GM12878 (cell line): ENCODE measurements around the gene TBCA. TPM values are rescaled to one million over a fixed set of nuclear protein-coding genes. Genes with fewer than 3 reads are reported as not detected.

Experiments used
- ATAC-seq: fragments of 200-7000 bp; cut with Tn5 transposase; 3 replicates; pipeline ENCODE4 v1.9.1; 2020; ENCODE audit warnings: mild to moderate bottlenecking, moderate library complexity
- BruUV-seq: library from RNA; stranded (reverse); fragments of 400-500 nt; replicated peaks from 2 replicates; lab custom pipeline; 2021; lab: Mats Ljungman, UMichigan
- CTCF ChIA-PET: fragments of 300-600 bp; sonication (Branson Sonifier 250); formaldehyde crosslinking; extraction: SDS; loops from one replicate; lab custom pipeline; 2021; ENCODE audit warnings: inconsistent platforms; lab: Yijun Ruan, JAX
- POLR2A ChIA-PET: fragments of 350-600 bp; formaldehyde crosslinking; extraction: SDS; loops from one replicate; lab custom pipeline; 2021; ENCODE audit warnings: inconsistent platforms; lab: Charles Lee
- RAD21 ChIA-PET: fragments of 300-600 bp; sonication (Branson Sonifier 250); formaldehyde crosslinking; loops from one replicate; lab custom pipeline; 2023; ENCODE audit warnings: antibody characterized with exemption; ENCODE audit not compliant: unreplicated experiment; lab: Charles Lee
- SMC1A ChIA-PET: fragments of 300-600 bp; sonication (Branson Sonifier 250); formaldehyde crosslinking; loops from one replicate; lab custom pipeline; 2023; ENCODE audit not compliant: unreplicated experiment, uncharacterized antibody; lab: Charles Lee
- DNase-seq: peaks from one replicate; pipeline ENCODE4 v3.0.0-alpha.2; 2011; ENCODE audit warnings: low read depth, low spot score
- FAIRE-seq: peaks from 3 replicates; lab custom pipeline; 2011; peaks lifted over from hg19 to GRCh38; lab: Jason Lieb, UNC
- H2AFZ ChIP-seq: 2 replicates; pipeline ENCODE4 v1.6.0; 2011; ENCODE audit warnings: low read depth, low read length, control low read depth; ENCODE audit not compliant: control insufficient read depth
- H3K27ac ChIP-seq: 2 replicates; pipeline ENCODE4 v1.5.1; 2011; ENCODE audit warnings: control low read depth; ENCODE audit not compliant: control insufficient read depth, insufficient read depth
- H3K27me3 ChIP-seq, 2 experiments: replicated peaks in 1 of 2; 2 replicates each; pipeline versions ENCODE4 v1.6.0 to v1.6.1; 2011; ENCODE audit warnings: low read length in 1 of 2; ENCODE audit not compliant: control insufficient read depth in 2 of 2, insufficient read depth in 2 of 2
- H3K36me3 ChIP-seq, 2 experiments: 2 replicates each; pipeline ENCODE4 v1.5.1; 2011; ENCODE audit warnings: low read length in 1 of 2; ENCODE audit not compliant: control insufficient read depth in 2 of 2, insufficient read depth in 2 of 2
- H3K4me1 ChIP-seq: 2 replicates; pipeline ENCODE4 v1.6.1; 2011; ENCODE audit warnings: mild to moderate bottlenecking, low read length, moderate library complexity, mixed read lengths; ENCODE audit not compliant: control insufficient read depth, insufficient read depth
- H3K4me2 ChIP-seq: 2 replicates; pipeline ENCODE4 v1.6.0; 2011; ENCODE audit warnings: control low read depth; ENCODE audit not compliant: control insufficient read depth, insufficient read depth
- H3K4me3 ChIP-seq: fragments of 200-600 bp; sonication (generic); 2 replicates; pipeline ENCODE4 v1.5.1; 2016
- H3K79me2 ChIP-seq: 2 replicates; pipeline ENCODE4 v1.6.0; 2011; ENCODE audit warnings: low read length; ENCODE audit not compliant: control insufficient read depth, insufficient read depth
- H3K9ac ChIP-seq: 2 replicates; pipeline ENCODE4 v1.8.0; 2011; ENCODE audit warnings: low read length, control low read depth, mixed read lengths; ENCODE audit not compliant: control insufficient read depth, insufficient read depth
- H3K9me3 ChIP-seq: replicated peaks from 3 replicates; pipeline ENCODE4 v1.5.1; 2011; ENCODE audit warnings: mild to moderate bottlenecking, low read length; ENCODE audit not compliant: control insufficient read depth, insufficient read depth
- H4K20me1 ChIP-seq: 2 replicates; pipeline ENCODE4 v1.6.0; 2011; ENCODE audit not compliant: control insufficient read depth, insufficient read depth
- BACH1 ChIP-seq: fragments of 450-650 bp; IDR thresholded peaks from 2 replicates; pipeline ENCODE4 v1.6.1; 2017; ENCODE audit warnings: mild to moderate bottlenecking, borderline replicate concordance
- EED ChIP-seq: sonication (generic); IDR thresholded peaks from 2 replicates; pipeline ENCODE4 v1.6.1; 2016; ENCODE audit warnings: antibody characterized with exemption, low read depth
- FOS ChIP-seq: IDR thresholded peaks from 3 replicates; pipeline ENCODE4 v1.6.1; 2011; ENCODE audit warnings: borderline replicate concordance; ENCODE audit not compliant: insufficient read length; ENCODE audit errors: extremely low read depth
- KAT2A ChIP-seq: conservative IDR thresholded peaks from 2 replicates; pipeline ENCODE4 v1.6.1; 2011; ENCODE audit warnings: low read depth, low read length; ENCODE audit not compliant: control insufficient read depth
- LARP7 ChIP-seq: fragments of 450-650 bp; IDR thresholded peaks from 2 replicates; pipeline ENCODE4 v1.6.1; 2017; ENCODE audit warnings: mild to moderate bottlenecking
- MEF2A ChIP-seq: IDR thresholded peaks from 2 replicates; pipeline ENCODE4 v1.6.1; 2011; ENCODE audit warnings: low read depth, mild to moderate bottlenecking, low read length, moderate library complexity; ENCODE audit not compliant: insufficient read depth
- MEF2B ChIP-seq: fragments of 450-650 bp; IDR thresholded peaks from 2 replicates; pipeline ENCODE4 v1.6.1; 2018; ENCODE audit warnings: mild to moderate bottlenecking, moderate library complexity; ENCODE audit not compliant: partially characterized antibody, poor library complexity, severe bottlenecking
- RELA ChIP-seq: fragments of 450-650 bp; IDR thresholded peaks from 2 replicates; pipeline ENCODE4 v1.8.0; 2014; ENCODE audit warnings: borderline replicate concordance; ENCODE audit not compliant: partially characterized antibody
- WGBS: methylation state at CpG from one replicate; pipeline ENCODE4 v1.1.6; 2016; ENCODE audit warnings: low lambda C conversion rate; ENCODE audit not compliant: insufficient replicate concordance, insufficient coverage; ENCODE audit errors: missing lambda C conversion rate; 5-methylcytosine and 5-hydroxymethylcytosine counted together
- in situ Hi-C: fragments of 300-500 bp; cut with MboI; formaldehyde crosslinking; loops from 9 replicates; pipeline ENCODE4 v1.14.3; 2018; ENCODE audit warnings: mixed read lengths
- intact Hi-C: fragments of 100-400 bp; cut with micrococcal nuclease; formaldehyde crosslinking; loops from one replicate; pipeline ENCODE4 v1.14.2; 2022; ENCODE audit not compliant: unreplicated experiment
- polyA plus RNA-seq, 11 experiments: library from polyadenylated mRNA; depleted of rRNA in 4 of 11; unstranded in 6 of 11; stranded (reverse) in 5 of 11; fragments of >200 nt; fragmentation: Nextera tagmentation in 4 of 11; fragmentation: Illumina TruSeq in 1 of 11; extraction: Ambion mirVana in 4 of 11; extraction: Trizol in 1 of 11; gene quantifications; 1 replicate in 1 of 11; 2 replicates in 10 of 11; pipeline versions ENCODE4 v1.2.1 to v1.2.3, GENCODE V29; 2011 to 2016; ENCODE audit warnings: inconsistent platforms in 2 of 11, missing spikeins in 2 of 11, low read depth in 1 of 11
- total RNA-seq, 4 experiments: library from RNA; depleted of rRNA in 3 of 4; stranded (reverse); fragments of >200 nt in 3 of 4; fragmentation: Illumina TruSeq in 1 of 4; extraction: Trizol in 1 of 4; gene quantifications; 2 replicates each; pipeline versions ENCODE4 v1.2.1 to v1.2.3, GENCODE V29; 2013 to 2021
- TF ChIP-seq, protein P1 (sequence below), 3 experiments: IDR thresholded peaks in 2 of 3; conservative IDR thresholded peaks in 1 of 3; 2 replicates each; pipeline ENCODE4 v1.5.1; 2011; ENCODE audit warnings: low read depth in 3 of 3, low read length in 3 of 3, mild to moderate bottlenecking in 3 of 3, control low read depth in 2 of 3, moderate library complexity in 2 of 3, inconsistent platforms in 1 of 3, mixed read lengths in 1 of 3; ENCODE audit not compliant: control insufficient read depth in 2 of 3, insufficient read depth in 1 of 3; ENCODE audit errors: extremely low read depth in 1 of 3
- TF ChIP-seq, protein P2 (sequence below): IDR thresholded peaks from 2 replicates; pipeline ENCODE4 v1.6.1; 2012; ENCODE audit warnings: improper control_type of control experiment, low read depth, low read length; ENCODE audit not compliant: insufficient replicate concordance
- TF ChIP-seq, protein P3 (sequence below): fragments of 450-650 bp; IDR thresholded peaks from 2 replicates; pipeline ENCODE4 v1.6.1; 2017; ENCODE audit warnings: antibody characterized with exemption, mild to moderate bottlenecking, moderate library complexity

Gene TBCA
- total and polyA plus RNA-seq, 10 of the 15 experiments (the other 5 are each of a cell fraction or from before 2014, with no cell fraction given) = 86.3 to 647 (median 294) TPM

DNA sequence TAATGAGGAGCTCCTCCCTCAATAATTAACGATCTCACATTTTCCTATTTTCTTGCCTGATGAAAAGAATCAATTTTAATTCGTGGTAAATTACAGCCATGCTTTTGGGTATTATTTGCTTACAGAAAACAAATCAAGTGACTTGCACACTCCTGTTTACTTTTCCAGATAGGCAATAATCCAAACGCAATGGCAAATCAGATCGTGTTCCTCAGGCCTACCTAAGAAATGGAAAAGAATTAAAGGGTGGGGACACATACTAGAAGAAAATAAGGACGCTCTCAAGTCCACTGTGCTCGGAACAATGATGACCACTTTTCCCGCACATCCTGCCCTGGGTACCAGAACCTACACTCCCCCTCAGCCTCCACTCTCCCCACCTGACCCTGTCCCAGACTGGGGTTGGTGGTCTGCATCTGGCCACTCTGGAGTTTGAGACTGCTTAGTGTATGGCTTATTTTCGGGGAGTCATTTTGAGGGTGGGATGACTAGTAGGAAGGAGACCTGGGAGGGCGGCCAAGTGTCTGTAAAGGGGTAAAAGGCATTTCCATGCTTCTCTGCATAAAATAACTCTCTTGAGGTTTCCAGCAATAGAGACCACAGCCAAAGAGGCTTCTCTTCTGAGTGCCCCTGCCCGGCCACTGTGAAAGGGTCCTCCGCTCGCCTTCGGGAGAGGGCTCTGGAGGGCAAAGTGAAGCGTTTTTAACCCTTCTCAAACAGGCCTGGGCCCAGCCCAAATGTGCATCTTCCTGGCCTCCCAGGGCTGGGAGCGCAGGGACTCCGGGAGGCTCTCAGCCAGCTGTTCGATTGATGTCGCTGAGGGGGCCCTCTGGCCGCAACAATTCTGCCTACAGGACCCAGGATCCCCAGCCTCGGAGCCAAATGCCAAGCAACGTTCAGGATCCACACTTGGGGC lies 133.1 kb downstream of the TBCA start:
- no TSS peak for BruUV-seq
- intact Hi-C loops (loop anchor here (10.0 kb wide), 1 partner anchor 332 kb away; no protein-coding TSS in a partner anchor), in situ Hi-C loops (no loop called here)
- WGBS = 55% methylated on average over 21 of the region's 21 CpGs
- Histone ChIP-seq H2AFZ (no peak overlapping the region), H3K9ac (no peak overlapping the region), H3K36me3 (no peaks in the 10 kb centered on the region), H3K4me1 (no peaks in the 10 kb centered on the region), H3K27ac (no peak overlapping the region), H4K20me1 (no peaks in the 10 kb centered on the region), H3K79me2 (no peaks in the 10 kb centered on the region), H3K4me3 (no peak overlapping the region), H3K4me2 (no peak overlapping the region), H3K27me3 (peaks cover 5 to 35% of the 10 kb centered on the region in 2 experiments), H3K9me3 (peaks cover 3% of the 10 kb centered on the region; the same call in 2 of the 3 replicates)
- POLR2A ChIA-PET = no interaction called here
- SMC1A ChIA-PET = interaction anchor here (0.6 to 1.0 kb wide), 2 partner anchors 36 to 84 kb away, joined by 3 read pairs; no protein-coding TSS in a partner anchor
- RAD21 ChIA-PET = no interaction called here
- CTCF ChIA-PET = interaction anchor here (0.5 to 0.8 kb wide), 3 partner anchors 37 to 84 kb away, joined by 3 to 4 read pairs (median 4); no protein-coding TSS in a partner anchor
- DNase-seq (no peak), FAIRE-seq (no peak), ATAC-seq (no peak)
- no peak for TF ChIP-seq FOS
- no peak for TF ChIP-seq KAT2A
- TF ChIP-seq, protein P1, sequence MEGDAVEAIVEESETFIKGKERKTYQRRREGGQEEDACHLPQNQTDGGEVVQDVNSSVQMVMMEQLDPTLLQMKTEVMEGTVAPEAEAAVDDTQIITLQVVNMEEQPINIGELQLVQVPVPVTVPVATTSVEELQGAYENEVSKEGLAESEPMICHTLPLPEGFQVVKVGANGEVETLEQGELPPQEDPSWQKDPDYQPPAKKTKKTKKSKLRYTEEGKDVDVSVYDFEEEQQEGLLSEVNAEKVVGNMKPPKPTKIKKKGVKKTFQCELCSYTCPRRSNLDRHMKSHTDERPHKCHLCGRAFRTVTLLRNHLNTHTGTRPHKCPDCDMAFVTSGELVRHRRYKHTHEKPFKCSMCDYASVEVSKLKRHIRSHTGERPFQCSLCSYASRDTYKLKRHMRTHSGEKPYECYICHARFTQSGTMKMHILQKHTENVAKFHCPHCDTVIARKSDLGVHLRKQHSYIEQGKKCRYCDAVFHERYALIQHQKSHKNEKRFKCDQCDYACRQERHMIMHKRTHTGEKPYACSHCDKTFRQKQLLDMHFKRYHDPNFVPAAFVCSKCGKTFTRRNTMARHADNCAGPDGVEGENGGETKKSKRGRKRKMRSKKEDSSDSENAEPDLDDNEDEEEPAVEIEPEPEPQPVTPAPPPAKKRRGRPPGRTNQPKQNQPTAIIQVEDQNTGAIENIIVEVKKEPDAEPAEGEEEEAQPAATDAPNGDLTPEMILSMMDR (IDR thresholded peaks at IDR 0.05 in 2 of 3, conservative IDR thresholded peaks at IDR 0.05 in 1 of 3; ENCODE audit: control insufficient read depth in 2 of 3, extremely low read depth in 1 of 3, insufficient read depth in 1 of 3, low read depth in 3 of 3, low read length in 3 of 3) = no peak
- TF ChIP-seq EED = no peak
- TF ChIP-seq, protein P2, sequence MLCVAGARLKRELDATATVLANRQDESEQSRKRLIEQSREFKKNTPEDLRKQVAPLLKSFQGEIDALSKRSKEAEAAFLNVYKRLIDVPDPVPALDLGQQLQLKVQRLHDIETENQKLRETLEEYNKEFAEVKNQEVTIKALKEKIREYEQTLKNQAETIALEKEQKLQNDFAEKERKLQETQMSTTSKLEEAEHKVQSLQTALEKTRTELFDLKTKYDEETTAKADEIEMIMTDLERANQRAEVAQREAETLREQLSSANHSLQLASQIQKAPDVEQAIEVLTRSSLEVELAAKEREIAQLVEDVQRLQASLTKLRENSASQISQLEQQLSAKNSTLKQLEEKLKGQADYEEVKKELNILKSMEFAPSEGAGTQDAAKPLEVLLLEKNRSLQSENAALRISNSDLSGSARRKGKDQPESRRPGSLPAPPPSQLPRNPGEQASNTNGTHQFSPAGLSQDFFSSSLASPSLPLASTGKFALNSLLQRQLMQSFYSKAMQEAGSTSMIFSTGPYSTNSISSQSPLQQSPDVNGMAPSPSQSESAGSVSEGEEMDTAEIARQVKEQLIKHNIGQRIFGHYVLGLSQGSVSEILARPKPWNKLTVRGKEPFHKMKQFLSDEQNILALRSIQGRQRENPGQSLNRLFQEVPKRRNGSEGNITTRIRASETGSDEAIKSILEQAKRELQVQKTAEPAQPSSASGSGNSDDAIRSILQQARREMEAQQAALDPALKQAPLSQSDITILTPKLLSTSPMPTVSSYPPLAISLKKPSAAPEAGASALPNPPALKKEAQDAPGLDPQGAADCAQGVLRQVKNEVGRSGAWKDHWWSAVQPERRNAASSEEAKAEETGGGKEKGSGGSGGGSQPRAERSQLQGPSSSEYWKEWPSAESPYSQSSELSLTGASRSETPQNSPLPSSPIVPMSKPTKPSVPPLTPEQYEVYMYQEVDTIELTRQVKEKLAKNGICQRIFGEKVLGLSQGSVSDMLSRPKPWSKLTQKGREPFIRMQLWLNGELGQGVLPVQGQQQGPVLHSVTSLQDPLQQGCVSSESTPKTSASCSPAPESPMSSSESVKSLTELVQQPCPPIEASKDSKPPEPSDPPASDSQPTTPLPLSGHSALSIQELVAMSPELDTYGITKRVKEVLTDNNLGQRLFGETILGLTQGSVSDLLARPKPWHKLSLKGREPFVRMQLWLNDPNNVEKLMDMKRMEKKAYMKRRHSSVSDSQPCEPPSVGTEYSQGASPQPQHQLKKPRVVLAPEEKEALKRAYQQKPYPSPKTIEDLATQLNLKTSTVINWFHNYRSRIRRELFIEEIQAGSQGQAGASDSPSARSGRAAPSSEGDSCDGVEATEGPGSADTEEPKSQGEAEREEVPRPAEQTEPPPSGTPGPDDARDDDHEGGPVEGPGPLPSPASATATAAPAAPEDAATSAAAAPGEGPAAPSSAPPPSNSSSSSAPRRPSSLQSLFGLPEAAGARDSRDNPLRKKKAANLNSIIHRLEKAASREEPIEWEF = no peak
- TF ChIP-seq MEF2A = no peak
- no peak for TF ChIP-seq RELA
- no peak for TF ChIP-seq BACH1
- TF ChIP-seq LARP7 = no peak
- no peak for TF ChIP-seq MEF2B
- TF ChIP-seq, protein P3, sequence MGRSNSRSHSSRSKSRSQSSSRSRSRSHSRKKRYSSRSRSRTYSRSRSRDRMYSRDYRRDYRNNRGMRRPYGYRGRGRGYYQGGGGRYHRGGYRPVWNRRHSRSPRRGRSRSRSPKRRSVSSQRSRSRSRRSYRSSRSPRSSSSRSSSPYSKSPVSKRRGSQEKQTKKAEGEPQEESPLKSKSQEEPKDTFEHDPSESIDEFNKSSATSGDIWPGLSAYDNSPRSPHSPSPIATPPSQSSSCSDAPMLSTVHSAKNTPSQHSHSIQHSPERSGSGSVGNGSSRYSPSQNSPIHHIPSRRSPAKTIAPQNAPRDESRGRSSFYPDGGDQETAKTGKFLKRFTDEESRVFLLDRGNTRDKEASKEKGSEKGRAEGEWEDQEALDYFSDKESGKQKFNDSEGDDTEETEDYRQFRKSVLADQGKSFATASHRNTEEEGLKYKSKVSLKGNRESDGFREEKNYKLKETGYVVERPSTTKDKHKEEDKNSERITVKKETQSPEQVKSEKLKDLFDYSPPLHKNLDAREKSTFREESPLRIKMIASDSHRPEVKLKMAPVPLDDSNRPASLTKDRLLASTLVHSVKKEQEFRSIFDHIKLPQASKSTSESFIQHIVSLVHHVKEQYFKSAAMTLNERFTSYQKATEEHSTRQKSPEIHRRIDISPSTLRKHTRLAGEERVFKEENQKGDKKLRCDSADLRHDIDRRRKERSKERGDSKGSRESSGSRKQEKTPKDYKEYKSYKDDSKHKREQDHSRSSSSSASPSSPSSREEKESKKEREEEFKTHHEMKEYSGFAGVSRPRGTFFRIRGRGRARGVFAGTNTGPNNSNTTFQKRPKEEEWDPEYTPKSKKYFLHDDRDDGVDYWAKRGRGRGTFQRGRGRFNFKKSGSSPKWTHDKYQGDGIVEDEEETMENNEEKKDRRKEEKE = no peak
